ENCODE measurements around the gene XPO6. TPM values are rescaled to one million over a fixed set of nuclear protein-coding genes. Genes with fewer than 3 reads are reported as not detected.

The XPO6 gene
- total and polyA plus RNA-seq, 2 of the 13 experiments (the other 11 are each of a cell fraction or from before 2014, with no cell fraction given), result 109 to 129 TPM

GRCh38 chr16:28131181-28131580 lies 80.6 kb downstream of the XPO6 start:
- 98% methylated on average over 6 of the region's 6 CpGs for WGBS (ENCODE audit: low lambda C conversion rate)
- no peak overlapping the region for H3K4me3 ChIP-seq (replicated peaks in 1 of 3; ENCODE audit: insufficient read depth in 1 of 3, low read depth in 2 of 3, low read length in 3 of 3)
- no peak for ATAC-seq
- BruUV-seq (replicated peaks), result no TSS peak
- intact Hi-C loops (cut with micrococcal nuclease; ENCODE audit: unreplicated experiment) (no loop called here), in situ Hi-C loops (cut with HindIII; ENCODE audit: extremely low pct_ligation_motif_present, low pct_unique_long_range_greater_than_20kb) (no loop called here)
- H2AFZ ChIP-seq (ENCODE audit: low read length), result no peak overlapping the region
- peaks cover 34 to 97% of the 10 kb centered on the region in 2 experiments for H3K36me3 ChIP-seq (replicated peaks in 1 of 2; ENCODE audit: control insufficient read depth in 1 of 2, insufficient read depth in 2 of 2, low read length in 2 of 2)
- no peak for TF ChIP-seq HDAC6 (IDR thresholded peaks at IDR 0.05; ENCODE audit: low read depth, low read length)
- TF ChIP-seq ZSCAN31 (CRISPR knock-in tag; IDR thresholded peaks at IDR 0.05; ENCODE audit: low read depth), result no peak
- TF ChIP-seq SALL2 (CRISPR knock-in tag; IDR thresholded peaks at IDR 0.05), result no peak
- TF ChIP-seq IRF1 (CRISPR knock-in tag; IDR thresholded peaks at IDR 0.05; ENCODE audit: low read depth), result no peak
- no peak for TF ChIP-seq ZNF460 (CRISPR knock-in tag; IDR thresholded peaks at IDR 0.05; ENCODE audit: borderline replicate concordance)
- no peak for TF ChIP-seq ZC3H13 (CRISPR knock-in tag; IDR thresholded peaks at IDR 0.05)
- no peak for TF ChIP-seq ZFAT (CRISPR knock-in tag; conservative IDR thresholded peaks at IDR 0.05)
- no peaks in the 10 kb centered on the region for H3K79me2 ChIP-seq (ENCODE audit: insufficient read depth, low read length)
- POLR2A ChIA-PET, result no interaction called here
- H3K9ac ChIP-seq (ENCODE audit: insufficient read depth, low read depth, low read length), result no peak overlapping the region
- no peaks in the 10 kb centered on the region for H3K9me3 ChIP-seq (ENCODE audit: low read length)
- H3K4me1 ChIP-seq (ENCODE audit: insufficient read depth, low read length), result no peaks in the 10 kb centered on the region
- no peak for FAIRE-seq
- H3K27ac ChIP-seq (ENCODE audit: extremely low read length, insufficient read depth, low read length), result no peak overlapping the region
- no peak overlapping the region for H3K4me2 ChIP-seq (ENCODE audit: low read depth, low read length)
- CTCF ChIA-PET (ENCODE audit: low intra/inter-chr PET ratio, low total read pairs), result no interaction called here
- DNase-seq (ENCODE audit: low spot score), result no peak
- no peaks in the 10 kb centered on the region for H4K20me1 ChIP-seq (ENCODE audit: insufficient read depth, low read length)
- no peaks in the 10 kb centered on the region for H3K27me3 ChIP-seq (ENCODE audit: control insufficient read depth in 1 of 2, insufficient read depth in 2 of 2, low read length in 2 of 2)
